SK-N-SH treated with all-trans-retinoic acid at 6 μM for 48 hours (cell line): ENCODE data around the gene EIF5AL1.

Experiments used
- ATAC-seq: fragments of 200-7000 bp; cut with Tn5 transposase; 3 replicates; pipeline ENCODE4 v1.9.1; 2020; ENCODE audit warnings: mild to moderate bottlenecking, moderate library complexity
- ARNTL ChIP-seq: fragments of 450-650 bp; formaldehyde crosslinking; IDR thresholded peaks from 2 replicates; pipeline ENCODE4 v1.5.0; 2020; ENCODE audit warnings: low read depth, mild to moderate bottlenecking, moderate library complexity, borderline replicate concordance
- BACH2 ChIP-seq: fragments of 250-450 bp; sonication (Bioruptor Pico); IDR thresholded peaks from 2 replicates; pipeline ENCODE4 v1.9.0; 2021; ENCODE audit warnings: mild to moderate bottlenecking, borderline replicate concordance
- CSDC2 ChIP-seq: fragments of 250-450 bp; sonication (Bioruptor Pico); IDR thresholded peaks from 2 replicates; pipeline ENCODE4 v1.5.0; 2020; ENCODE audit warnings: mild to moderate bottlenecking, moderate library complexity
- GLIS3 ChIP-seq: fragments of 250-450 bp; sonication (Bioruptor Pico); IDR thresholded peaks from 2 replicates; pipeline ENCODE4 v1.5.0; 2020; ENCODE audit warnings: mild to moderate bottlenecking, moderate library complexity
- ISL1 ChIP-seq: fragments of 250-450 bp; sonication (Bioruptor Pico); IDR thresholded peaks from 2 replicates; pipeline ENCODE4 v2.1.2; 2022; ENCODE audit warnings: mild to moderate bottlenecking, moderate library complexity
- PPARA ChIP-seq: fragments of 250-450 bp; sonication (Bioruptor Pico); IDR thresholded peaks from 2 replicates; pipeline ENCODE4 v1.5.0; 2020; ENCODE audit warnings: mild to moderate bottlenecking, borderline replicate concordance
- RARB ChIP-seq: fragments of 250-450 bp; sonication (Bioruptor Pico); IDR thresholded peaks from 2 replicates; pipeline ENCODE4 v1.8.0; 2021; ENCODE audit warnings: mild to moderate bottlenecking, moderate library complexity
- SNAI2 ChIP-seq: fragments of 250-450 bp; sonication (Bioruptor Pico); IDR thresholded peaks from 2 replicates; pipeline ENCODE4 v1.5.0; 2020; ENCODE audit warnings: mild to moderate bottlenecking, moderate library complexity
- TOX ChIP-seq: fragments of 250-450 bp; sonication (Bioruptor Pico); IDR thresholded peaks from 2 replicates; pipeline ENCODE4 v1.8.0; 2021; ENCODE audit warnings: mild to moderate bottlenecking, moderate library complexity, borderline replicate concordance
- ZC3H10 ChIP-seq: fragments of 250-450 bp; sonication (Bioruptor Pico); IDR thresholded peaks from 2 replicates; pipeline ENCODE4 v1.5.1; 2021; ENCODE audit warnings: mild to moderate bottlenecking, moderate library complexity
- ZFP3 ChIP-seq: fragments of 250-450 bp; sonication (Bioruptor Pico); IDR thresholded peaks from 2 replicates; pipeline ENCODE4 v1.5.0; 2020; ENCODE audit warnings: mild to moderate bottlenecking, moderate library complexity
- ZFP30 ChIP-seq: fragments of 450-650 bp; formaldehyde crosslinking; IDR thresholded peaks from 2 replicates; pipeline ENCODE4 v1.5.0; 2022; ENCODE audit warnings: mild to moderate bottlenecking, moderate library complexity
- ZNF565 ChIP-seq: fragments of 450-650 bp; formaldehyde crosslinking; conservative IDR thresholded peaks from 2 replicates; pipeline ENCODE4 v1.5.0; 2020; ENCODE audit warnings: low read depth, mild to moderate bottlenecking, moderate library complexity
- ZNF70 ChIP-seq: fragments of 450-650 bp; formaldehyde crosslinking; IDR thresholded peaks from 2 replicates; pipeline ENCODE4 v1.5.0; 2020; ENCODE audit warnings: mild to moderate bottlenecking, moderate library complexity
- ZNF8 ChIP-seq: fragments of 450-650 bp; formaldehyde crosslinking; IDR thresholded peaks from 2 replicates; pipeline ENCODE4 v1.5.0; 2020; ENCODE audit warnings: mild to moderate bottlenecking, moderate library complexity
- TF ChIP-seq, protein P1 (sequence below): fragments of 250-450 bp; sonication (Bioruptor Pico); IDR thresholded peaks from 2 replicates; pipeline ENCODE4 v1.5.0; 2020; ENCODE audit warnings: mild to moderate bottlenecking, moderate library complexity
- TF ChIP-seq, protein P2 (sequence below): fragments of 250-450 bp; sonication (Bioruptor Pico); IDR thresholded peaks from 2 replicates; pipeline ENCODE4 v1.8.0; 2021; ENCODE audit warnings: low read depth, mild to moderate bottlenecking, moderate library complexity, borderline replicate concordance
- TF ChIP-seq, protein P3 (sequence below): fragments of 250-450 bp; sonication (Bioruptor Pico); IDR thresholded peaks from 2 replicates; pipeline ENCODE4 v1.5.1; 2020; ENCODE audit warnings: low read depth, mild to moderate bottlenecking, moderate library complexity
- TF ChIP-seq, protein P4 (sequence below): fragments of 250-450 bp; sonication (Bioruptor Pico); IDR thresholded peaks from 2 replicates; pipeline ENCODE4 v1.5.1; 2021; ENCODE audit warnings: mild to moderate bottlenecking, moderate library complexity
- TF ChIP-seq, protein P5 (sequence below): fragments of 250-450 bp; sonication (Bioruptor Pico); IDR thresholded peaks from 2 replicates; pipeline ENCODE4 v1.8.0; 2020; ENCODE audit warnings: mild to moderate bottlenecking, moderate library complexity, borderline replicate concordance

The EIF5AL1 gene

DNA sequence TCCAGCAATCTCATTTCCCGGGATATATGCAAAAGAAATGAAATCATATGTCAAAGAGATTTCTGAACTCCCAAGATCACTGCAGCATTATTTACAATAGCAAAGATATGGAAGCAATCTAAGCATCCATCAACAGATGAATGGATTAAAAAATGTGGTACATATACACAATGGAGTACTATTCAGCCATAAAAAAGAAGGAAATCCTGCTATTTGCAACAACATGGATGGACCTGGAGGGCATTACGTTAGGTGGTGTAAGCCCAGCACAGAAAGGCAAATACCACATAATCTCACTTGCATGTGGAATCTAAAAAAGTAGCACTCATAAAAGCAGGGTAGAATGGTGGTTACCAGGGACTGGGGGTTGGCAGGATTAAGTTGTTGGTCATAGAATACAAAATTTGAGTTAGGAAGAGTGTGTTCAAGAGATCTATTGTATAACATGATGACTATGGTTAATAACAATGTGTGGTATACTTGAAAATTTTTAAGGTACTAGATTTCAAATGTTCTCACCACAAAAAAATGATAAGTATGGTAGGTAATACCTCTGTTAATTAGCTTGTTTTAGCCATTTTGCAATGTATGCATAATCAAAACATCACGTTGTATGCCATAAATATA, 32.9 kb upstream of the EIF5AL1 start:
- ATAC-seq = no peak
- TF ChIP-seq, protein P1, sequence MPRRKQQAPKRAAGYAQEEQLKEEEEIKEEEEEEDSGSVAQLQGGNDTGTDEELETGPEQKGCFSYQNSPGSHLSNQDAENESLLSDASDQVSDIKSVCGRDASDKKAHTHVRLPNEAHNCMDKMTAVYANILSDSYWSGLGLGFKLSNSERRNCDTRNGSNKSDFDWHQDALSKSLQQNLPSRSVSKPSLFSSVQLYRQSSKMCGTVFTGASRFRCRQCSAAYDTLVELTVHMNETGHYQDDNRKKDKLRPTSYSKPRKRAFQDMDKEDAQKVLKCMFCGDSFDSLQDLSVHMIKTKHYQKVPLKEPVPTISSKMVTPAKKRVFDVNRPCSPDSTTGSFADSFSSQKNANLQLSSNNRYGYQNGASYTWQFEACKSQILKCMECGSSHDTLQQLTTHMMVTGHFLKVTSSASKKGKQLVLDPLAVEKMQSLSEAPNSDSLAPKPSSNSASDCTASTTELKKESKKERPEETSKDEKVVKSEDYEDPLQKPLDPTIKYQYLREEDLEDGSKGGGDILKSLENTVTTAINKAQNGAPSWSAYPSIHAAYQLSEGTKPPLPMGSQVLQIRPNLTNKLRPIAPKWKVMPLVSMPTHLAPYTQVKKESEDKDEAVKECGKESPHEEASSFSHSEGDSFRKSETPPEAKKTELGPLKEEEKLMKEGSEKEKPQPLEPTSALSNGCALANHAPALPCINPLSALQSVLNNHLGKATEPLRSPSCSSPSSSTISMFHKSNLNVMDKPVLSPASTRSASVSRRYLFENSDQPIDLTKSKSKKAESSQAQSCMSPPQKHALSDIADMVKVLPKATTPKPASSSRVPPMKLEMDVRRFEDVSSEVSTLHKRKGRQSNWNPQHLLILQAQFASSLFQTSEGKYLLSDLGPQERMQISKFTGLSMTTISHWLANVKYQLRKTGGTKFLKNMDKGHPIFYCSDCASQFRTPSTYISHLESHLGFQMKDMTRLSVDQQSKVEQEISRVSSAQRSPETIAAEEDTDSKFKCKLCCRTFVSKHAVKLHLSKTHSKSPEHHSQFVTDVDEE (CRISPR knock-in tag) = no peak
- TF ChIP-seq ZNF565 = no peak
- no peak for TF ChIP-seq CSDC2
- no peak for TF ChIP-seq ZFP3 (CRISPR knock-in tag)
- TF ChIP-seq PPARA = no peak
- TF ChIP-seq ZNF8 (CRISPR knock-in tag) = 0 out of 2 replicates have a peak, but pooled peaks have one; percentile 40
- TF ChIP-seq, protein P2, sequence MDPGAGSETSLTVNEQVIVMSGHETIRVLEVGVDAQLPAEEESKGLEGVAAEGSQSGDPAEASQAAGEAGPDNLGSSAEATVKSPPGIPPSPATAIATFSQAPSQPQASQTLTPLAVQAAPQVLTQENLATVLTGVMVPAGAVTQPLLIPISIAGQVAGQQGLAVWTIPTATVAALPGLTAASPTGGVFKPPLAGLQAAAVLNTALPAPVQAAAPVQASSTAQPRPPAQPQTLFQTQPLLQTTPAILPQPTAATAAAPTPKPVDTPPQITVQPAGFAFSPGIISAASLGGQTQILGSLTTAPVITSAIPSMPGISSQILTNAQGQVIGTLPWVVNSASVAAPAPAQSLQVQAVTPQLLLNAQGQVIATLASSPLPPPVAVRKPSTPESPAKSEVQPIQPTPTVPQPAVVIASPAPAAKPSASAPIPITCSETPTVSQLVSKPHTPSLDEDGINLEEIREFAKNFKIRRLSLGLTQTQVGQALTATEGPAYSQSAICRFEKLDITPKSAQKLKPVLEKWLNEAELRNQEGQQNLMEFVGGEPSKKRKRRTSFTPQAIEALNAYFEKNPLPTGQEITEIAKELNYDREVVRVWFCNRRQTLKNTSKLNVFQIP (CRISPR knock-in tag) = no peak
- TF ChIP-seq, all 23 proteins: peak for 1

DNA sequence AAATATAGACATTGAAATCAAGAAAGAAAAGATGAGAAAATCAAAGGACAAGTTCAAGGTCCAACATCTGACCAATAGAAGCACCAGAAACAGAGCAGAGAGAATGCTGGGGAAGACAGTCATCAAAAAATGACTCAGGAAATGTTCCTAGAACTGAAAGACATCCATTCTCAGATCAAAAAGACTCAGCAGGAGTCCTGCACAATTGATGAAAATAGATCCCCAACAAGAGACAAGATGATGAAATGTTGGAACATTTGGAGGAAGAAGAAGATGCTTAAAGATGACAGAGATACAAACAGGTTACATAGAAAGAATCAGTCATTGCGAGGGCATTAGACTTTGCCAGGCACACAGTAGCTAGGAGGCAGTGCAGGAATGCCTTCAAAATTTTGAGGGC, 30.0 kb upstream of the EIF5AL1 start:
- no peak for ATAC-seq
- TF ChIP-seq BACH2 (CRISPR knock-in tag) (no peak), SNAI2 (no peak), RARB (CRISPR knock-in tag) (no peak)
- TF ChIP-seq, protein P3, sequence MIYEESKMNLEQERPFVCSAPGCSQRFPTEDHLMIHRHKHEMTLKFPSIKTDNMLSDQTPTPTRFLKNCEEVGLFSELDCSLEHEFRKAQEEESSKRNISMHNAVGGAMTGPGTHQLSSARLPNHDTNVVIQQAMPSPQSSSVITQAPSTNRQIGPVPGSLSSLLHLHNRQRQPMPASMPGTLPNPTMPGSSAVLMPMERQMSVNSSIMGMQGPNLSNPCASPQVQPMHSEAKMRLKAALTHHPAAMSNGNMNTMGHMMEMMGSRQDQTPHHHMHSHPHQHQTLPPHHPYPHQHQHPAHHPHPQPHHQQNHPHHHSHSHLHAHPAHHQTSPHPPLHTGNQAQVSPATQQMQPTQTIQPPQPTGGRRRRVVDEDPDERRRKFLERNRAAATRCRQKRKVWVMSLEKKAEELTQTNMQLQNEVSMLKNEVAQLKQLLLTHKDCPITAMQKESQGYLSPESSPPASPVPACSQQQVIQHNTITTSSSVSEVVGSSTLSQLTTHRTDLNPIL (CRISPR knock-in tag) = no peak

DNA sequence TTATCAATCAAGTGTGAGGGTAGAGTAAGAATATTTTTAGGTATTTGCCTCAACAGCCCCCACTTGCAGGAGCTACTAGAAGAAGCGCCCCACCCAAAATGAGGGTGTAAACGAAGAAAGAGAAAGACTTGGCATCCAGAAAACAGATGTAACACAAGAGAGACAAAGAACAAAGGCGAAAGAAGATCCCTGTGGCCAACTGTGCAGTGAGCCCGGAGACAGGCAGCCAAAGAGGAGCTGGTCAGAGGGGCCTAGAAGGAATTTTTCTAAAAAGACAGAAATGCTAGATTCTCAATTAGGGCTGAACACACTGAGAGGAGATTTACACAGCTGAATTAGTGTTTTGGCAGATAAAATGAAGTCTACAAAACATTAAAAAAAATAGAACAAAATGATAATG, 29.6 kb upstream of the EIF5AL1 start:
- no peak for ATAC-seq
- TF ChIP-seq ZNF8 (CRISPR knock-in tag) = no peak
- no peak for TF ChIP-seq ZNF565
- TF ChIP-seq ZFP30 (CRISPR knock-in tag) = no peak
- TF ChIP-seq GLIS3 = no peak
- no peak for TF ChIP-seq PPARA
- no peak for TF ChIP-seq ZNF70 (CRISPR knock-in tag)
- no peak for TF ChIP-seq CSDC2
- TF ChIP-seq ARNTL (CRISPR knock-in tag) = no peak
- TF ChIP-seq, protein P1 (CRISPR knock-in tag) = no peak
- TF ChIP-seq RARB (CRISPR knock-in tag) = no peak
- TF ChIP-seq, protein P4, sequence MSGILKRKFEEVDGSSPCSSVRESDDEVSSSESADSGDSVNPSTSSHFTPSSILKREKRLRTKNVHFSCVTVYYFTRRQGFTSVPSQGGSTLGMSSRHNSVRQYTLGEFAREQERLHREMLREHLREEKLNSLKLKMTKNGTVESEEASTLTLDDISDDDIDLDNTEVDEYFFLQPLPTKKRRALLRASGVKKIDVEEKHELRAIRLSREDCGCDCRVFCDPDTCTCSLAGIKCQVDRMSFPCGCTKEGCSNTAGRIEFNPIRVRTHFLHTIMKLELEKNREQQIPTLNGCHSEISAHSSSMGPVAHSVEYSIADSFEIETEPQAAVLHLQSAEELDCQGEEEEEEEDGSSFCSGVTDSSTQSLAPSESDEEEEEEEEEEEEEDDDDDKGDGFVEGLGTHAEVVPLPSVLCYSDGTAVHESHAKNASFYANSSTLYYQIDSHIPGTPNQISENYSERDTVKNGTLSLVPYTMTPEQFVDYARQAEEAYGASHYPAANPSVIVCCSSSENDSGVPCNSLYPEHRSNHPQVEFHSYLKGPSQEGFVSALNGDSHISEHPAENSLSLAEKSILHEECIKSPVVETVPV (CRISPR knock-in tag) = no peak
- TF ChIP-seq TOX = no peak
- no peak for TF ChIP-seq ZC3H10
- TF ChIP-seq ZFP3 (CRISPR knock-in tag) = no peak
- TF ChIP-seq, protein P3 (CRISPR knock-in tag) = no peak
- TF ChIP-seq ISL1 (CRISPR knock-in tag) = no peak
- no peak for TF ChIP-seq SNAI2
- TF ChIP-seq, protein P2 (CRISPR knock-in tag) = no peak
- TF ChIP-seq, protein P5, sequence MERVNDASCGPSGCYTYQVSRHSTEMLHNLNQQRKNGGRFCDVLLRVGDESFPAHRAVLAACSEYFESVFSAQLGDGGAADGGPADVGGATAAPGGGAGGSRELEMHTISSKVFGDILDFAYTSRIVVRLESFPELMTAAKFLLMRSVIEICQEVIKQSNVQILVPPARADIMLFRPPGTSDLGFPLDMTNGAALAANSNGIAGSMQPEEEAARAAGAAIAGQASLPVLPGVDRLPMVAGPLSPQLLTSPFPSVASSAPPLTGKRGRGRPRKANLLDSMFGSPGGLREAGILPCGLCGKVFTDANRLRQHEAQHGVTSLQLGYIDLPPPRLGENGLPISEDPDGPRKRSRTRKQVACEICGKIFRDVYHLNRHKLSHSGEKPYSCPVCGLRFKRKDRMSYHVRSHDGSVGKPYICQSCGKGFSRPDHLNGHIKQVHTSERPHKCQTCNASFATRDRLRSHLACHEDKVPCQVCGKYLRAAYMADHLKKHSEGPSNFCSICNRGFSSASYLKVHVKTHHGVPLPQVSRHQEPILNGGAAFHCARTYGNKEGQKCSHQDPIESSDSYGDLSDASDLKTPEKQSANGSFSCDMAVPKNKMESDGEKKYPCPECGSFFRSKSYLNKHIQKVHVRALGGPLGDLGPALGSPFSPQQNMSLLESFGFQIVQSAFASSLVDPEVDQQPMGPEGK (CRISPR knock-in tag) = no peak
